ENCODE results near the gene EID2.

Gene EID2

GRCh38 chr19:39533003-39533512 lies 6.9 kb downstream of the EID2 start:
- DNase-seq: no peak

GRCh38 chr19:39532233-39533002 lies 7.5 kb downstream of the EID2 start, which contains the start of gene EID2B:
Gene EID2B (minus strand): TSS chr19:39532852. CDS start chr19:39532802, 50 bp downstream.
- peak; percentile 96 for DNase-seq

DNA sequence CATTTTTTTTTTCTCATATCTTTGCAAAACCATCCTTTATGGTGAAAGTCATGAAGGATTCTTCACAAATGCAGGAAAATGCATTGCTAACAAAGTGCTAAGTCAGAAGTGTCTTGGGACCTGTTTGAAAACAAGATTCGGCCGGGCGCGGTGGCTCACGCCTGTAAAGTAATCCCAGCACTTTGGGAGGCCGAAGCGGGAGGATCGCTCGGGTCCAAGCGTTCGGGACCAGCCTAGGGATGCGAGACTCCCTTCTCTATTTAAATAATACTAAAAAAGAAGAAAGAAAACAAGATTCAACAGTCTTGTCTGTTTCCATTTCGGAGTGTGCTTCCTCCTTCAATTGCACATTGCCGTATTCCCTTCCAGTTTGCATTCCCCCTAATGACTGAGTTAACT lies 8.1 kb downstream of the EID2 start:
- DNase-seq: no peak

DNA sequence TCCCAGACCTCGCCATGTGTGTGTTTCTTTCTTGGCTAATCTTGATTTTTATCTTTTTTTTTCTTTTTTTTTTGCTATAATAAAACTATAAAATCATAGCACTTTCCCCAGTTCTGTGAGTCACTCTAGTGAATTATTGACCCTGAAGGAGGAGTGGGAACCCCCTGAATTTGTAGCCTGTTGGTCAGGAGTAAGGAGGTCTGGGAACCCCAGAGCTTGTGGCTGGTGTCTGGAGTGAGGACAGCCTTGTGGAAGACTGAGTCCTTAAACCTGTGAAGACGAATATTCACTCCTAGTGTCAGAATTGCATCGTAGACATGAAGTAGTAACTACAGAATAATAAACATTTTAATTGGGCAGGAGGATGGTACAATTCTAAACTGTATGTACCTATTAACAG lies 14.8 kb downstream of the EID2 start:
- DNase-seq: no peak

DNA sequence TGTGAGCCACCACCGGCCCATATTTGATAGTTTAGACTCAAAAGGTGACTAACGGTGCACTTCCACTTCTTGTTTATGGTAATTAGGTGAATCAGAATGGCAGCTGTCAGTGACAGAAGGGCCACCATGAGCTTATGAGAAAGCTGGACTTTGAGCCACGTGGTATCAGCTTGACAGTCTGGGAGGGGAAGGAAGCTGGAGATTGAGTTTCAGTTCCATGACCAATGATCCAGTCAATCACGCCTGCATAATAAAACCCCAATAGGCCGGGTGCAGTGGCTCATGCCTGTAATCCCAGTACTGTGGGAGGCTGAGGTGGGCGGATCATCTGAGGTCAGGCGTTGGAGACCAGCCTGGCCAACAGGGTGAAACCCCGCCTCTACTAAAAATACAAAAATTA lies 15.5 kb downstream of the EID2 start:
- DNase-seq: no peak

DNA sequence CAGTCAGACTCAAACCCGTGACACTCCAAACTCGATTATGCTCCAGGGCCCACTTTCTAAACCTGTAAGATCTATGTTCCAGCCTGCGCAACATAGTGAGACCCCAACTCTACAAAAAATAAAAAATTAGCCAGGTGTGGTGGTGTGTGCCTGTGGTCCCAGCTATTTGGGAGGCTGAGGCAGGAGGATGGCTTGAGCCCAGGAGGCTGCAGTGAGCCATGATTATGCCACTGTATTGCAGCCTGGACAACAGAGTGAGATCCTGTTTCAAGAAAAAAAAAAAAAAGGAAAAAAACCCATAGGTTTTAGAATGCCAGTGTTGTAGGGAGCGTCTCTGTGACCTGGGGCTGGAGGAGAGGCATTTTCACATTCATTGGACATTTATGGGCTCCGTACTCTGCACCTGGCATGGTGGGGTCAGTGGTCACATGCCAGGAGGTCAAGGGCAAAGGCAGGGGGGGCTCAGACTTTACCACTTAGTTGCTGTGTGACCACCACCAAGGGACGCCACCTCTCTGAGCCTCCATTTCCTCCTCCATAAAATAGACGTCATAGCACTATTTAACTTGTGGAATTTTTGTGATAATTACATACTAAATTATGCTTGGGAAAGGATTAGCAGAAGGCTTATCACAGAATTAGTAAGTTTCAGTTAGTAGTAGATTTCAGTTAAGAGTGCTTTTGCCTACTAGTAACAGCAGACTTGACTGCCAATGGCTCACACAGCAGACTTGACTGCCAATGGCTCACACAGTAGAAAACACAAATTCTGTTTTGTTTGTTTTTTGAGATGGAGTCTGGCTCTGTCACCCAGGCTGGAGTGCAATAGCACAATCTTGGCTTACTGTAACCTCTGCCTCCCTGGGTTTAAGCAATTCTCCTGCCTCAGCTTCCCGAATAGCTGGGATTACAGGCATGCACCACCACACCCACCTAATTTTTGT lies 19.1 kb downstream of the EID2 start:
- no peak for DNase-seq

DNA sequence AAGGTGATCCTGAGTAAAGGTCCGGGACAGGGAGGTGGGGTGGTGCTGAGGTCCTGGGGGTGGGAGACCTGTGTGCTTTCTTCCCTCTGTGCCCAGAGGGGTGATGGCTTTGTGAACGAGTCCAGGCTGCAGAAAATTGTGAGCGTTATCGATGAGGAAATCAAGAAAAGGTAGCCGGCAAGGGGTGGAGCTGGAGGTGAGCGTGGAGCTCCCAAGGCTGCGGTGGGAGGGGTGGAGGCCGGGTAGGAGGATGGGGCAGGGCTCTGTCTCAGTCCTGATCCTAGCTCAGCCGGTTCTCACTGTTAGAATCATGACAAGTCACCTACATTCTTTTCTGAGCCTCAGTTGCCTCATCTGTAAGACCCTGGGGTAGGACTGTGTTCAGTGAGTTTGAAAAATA lies 21.0 kb downstream of the EID2 start:
- DNase-seq: no peak

- DNase-seq: no peak
Measured at GRCh38 chr19:39518458-39518857, 21.5 kb downstream of the EID2 start.

DNA sequence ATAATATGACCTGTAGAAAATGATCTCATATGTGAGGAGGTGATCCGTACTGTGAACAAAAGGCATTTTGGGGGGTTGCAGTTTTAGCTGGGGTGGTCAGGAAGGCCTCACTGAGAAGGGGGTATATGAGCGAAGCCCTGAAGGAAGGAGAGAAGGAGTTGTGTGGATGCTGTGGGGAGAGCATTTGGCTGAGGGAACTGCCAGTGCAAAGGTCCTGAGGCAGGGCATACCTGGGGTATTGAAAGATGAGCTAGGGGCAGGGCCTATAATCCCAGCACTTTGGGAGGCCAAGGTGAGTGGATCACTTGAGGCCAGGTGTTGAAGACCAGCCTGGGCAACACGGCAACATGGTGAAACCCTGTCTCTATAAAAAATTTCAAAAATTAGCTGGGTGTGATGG lies 22.5 kb downstream of the EID2 start:
- DNase-seq: no peak

DNA sequence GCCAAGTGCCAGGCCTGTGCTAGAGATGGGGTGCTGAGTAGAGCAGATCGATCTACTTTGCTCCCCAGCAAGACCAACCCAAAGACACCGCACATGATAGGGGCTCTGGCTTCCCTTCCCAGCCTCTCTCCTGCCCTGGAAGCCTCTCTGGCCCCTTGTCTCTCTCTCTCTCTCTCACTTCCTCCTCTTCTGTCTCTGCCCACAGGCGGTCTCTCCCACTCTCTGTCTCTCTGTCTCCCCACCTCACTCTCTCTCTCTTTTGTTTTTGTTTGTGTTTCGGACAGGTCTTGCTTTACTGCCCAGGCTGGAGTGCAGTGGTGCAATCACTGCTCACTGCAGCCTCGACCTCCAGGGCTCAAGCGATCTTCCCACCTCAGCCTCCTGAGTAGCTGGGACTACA lies 23.7 kb downstream of the EID2 start:
- DNase-seq: no peak

DNA sequence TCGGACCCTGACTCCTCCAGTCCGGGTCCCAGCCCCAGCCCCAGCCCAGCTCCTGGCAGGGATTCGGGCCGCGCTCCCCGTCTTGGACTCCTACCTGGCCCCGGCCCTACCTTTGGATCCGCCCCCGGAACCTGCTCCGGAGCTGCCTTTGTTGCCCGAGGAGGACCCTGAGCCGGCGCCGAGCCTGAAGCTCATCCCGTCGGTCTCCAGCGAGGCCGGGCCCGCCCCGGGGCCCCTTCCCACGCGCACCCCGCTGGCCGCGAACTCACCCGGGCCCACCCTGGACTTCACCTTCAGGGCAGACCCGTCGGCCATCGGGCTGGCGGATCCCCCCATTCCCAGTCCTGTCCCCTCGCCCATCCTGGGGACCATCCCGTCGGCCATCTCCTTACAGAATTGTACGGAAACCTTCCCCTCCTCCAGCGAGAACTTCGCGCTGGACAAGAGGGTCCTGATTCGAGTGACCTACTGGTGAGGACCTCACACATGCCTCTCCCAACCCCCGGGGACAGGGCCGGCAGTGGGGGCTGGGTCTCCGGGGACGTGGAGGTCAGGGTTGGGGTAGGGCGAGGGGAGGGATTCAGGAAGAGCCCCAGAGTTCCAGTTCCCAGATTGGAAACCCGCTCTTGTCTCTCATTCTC lies 24.3 kb downstream of the EID2 start:
- peak; percentile 31 for DNase-seq

- DNase-seq: peak; percentile 21
Measured at GRCh38 chr19:39514840-39515550, 25.0 kb downstream of the EID2 start, which contains the start of gene SELENOV. Gene SELENOV (plus strand): TSS chr19:39515139. CDS start chr19:39515213, 74 bp downstream.

DNA sequence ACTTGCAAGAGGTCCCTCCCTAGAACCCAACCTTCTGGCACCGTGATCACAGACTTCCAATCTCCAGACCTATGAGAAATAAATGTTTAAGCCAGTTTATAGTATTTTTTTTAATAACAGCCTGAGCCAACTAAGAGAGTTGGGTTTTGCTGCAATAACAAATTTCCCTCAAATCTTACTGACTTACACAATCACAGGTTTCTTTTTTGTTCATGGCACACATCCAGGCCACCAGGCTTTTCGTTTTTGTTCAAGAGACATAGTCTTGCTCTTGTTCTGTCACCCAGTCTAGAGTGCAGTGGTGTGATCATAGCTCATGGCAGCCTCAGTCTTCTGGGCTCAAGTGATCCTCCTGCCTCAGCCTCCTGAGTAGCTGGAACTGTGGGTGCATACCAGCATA lies 27.0 kb downstream of the EID2 start:
- no peak for DNase-seq

DNA sequence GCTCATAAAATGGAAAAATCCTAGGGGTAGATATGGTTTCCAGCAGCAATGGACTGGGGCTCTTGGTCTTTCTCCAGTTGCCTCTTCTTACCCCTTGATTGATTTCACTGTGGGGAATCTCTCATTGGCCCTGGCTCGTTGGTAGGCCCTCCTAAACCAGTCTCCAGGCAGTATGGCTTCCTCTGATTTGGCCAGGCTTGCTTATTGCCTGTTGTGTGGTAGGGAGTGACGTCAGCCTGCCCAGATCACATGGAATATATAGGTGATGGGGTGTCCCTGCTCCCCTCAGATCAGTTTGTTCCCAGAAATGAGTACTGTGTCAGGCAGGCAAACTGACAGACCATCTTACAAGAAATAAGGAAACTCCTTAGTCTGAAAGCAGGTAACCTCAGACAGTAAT lies 30.7 kb downstream of the EID2 start:
- no peak for DNase-seq

- DNase-seq: no peak
Measured at GRCh38 chr19:39508629-39509028, 31.3 kb downstream of the EID2 start.

DNA sequence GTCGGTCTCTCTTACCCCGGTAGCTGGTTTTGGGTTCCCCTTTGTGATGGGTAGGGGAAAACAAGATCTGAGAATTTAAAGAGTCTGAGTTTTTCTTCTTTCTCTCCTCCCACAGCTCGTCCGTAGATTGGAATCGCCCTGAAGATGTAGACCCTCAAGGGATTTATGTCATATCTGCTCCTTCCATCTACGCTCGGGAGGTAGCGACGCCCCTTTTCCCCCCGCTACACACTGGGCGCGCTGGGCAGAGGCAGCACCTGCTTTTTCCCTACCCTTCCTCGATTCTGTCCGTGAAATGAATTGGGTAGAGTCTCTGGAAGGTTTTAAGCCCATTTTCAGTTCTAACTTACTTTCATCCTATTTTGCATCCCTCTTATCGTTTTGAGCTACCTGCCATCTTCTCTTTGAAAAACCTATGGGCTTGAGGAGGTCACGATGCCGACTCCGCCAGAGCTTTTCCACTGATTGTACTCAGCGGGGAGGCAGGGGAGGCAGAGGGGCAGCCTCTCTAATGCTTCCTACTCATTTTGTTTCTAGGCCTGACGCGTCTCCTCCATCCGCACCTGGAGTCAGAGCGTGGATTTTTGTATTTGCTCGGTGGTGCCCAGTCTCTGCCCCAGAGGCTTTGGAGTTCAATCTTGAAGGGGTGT lies 32.1 kb downstream of the EID2 start:
- DNase-seq: no peak

DNA sequence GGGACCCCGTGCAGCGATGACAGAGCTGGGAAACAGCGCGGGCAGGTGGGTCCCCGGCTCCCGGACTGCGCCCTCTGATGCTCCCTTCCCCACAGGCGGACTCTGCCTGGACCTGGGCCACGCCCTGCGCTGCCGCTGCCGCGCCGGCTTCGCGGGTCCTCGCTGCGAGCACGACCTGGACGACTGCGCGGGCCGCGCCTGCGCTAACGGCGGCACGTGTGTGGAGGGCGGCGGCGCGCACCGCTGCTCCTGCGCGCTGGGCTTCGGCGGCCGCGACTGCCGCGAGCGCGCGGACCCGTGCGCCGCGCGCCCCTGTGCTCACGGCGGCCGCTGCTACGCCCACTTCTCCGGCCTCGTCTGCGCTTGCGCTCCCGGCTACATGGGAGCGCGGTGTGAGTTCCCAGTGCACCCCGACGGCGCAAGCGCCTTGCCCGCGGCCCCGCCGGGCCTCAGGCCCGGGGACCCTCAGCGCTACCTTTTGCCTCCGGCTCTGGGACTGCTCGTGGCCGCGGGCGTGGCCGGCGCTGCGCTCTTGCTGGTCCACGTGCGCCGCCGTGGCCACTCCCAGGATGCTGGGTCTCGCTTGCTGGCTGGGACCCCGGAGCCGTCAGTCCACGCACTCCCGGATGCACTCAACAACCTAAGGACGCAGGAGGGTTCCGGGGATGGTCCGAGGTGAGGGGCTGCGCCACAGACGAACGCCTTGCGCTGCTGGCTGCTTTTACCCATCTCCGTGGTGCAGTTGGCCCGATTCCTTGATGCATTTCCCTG lies 32.8 kb downstream of the EID2 start:
- DNase-seq: peak; percentile 82

DNA sequence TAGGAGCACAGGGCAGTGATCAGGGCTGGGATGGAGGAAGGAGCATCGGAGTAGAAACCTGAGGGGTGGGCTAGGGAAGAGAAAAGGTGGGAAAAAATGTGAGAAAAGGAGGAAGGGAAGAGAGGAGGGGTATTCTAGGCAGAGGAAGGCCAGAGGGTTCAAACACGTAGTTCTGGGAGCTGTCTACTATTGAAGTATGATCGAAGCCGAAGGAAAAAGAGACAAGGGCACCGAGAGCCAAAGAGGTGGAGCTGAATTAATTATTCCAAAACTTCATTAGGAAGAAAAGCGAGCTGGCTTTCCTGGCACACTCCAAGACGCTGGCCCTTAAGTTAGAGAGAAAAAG lies 33.4 kb downstream of the EID2 start:
- DNase-seq: no peak

DNA sequence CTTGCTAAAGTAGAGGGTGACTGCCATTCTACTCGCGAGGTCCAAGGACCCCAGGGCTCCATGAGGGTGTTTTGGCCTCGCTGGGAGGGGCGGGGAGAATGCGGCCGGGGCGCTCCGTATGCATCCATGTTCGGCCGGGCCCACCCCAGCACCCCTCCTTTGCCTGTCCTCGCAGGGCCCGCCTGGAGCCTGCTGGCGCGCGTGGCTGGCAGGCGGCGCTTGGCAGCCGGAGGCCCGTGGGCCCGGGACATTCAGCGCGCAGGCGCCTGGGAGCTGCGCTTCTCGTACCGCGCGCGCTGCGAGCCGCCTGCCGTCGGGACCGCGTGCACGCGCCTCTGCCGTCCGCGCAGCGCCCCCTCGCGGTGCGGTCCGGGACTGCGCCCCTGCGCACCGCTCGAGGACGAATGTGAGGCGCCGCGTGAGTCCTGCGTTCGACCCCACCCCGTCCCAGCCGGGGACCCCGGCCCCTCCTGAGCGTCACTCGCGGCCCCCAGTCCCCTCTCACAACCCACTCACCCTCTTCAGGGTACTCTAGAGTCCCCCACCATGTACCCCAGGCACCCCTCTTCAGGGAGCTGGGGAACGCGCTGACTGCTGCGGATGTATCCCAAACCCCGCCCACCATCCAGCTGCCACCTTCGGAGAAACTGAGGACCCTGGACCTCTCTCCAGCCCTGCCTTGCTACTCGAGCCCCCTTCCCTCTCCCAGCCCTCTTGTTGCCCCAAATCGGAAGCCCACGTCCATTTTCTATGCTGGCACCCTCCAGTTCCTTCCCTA lies 37.1 kb downstream of the EID2 start:
- peak; percentile 83 for DNase-seq

- DNase-seq: no peak
Measured at GRCh38 chr19:39501340-39501739, 38.6 kb downstream of the EID2 start.
